HFFc6 (cell line): ENCODE data around the gene PTPRC. TPM values are rescaled to one million over a fixed set of nuclear protein-coding genes. Genes with fewer than 3 reads are reported as not detected.

ENCODE experiments used
- DNase-seq: peaks from one replicate; pipeline ENCODE4 v3.0.0-alpha.2; 2018
- H3K27ac Mint-ChIP-seq: 2 replicates; pipeline ENCODE4 v1.8.0; 2020; ENCODE audit warnings: mild to moderate bottlenecking, mixed read lengths
- H3K27me3 Mint-ChIP-seq: 2 replicates; pipeline ENCODE4 v1.8.0; 2021; ENCODE audit warnings: mild to moderate bottlenecking, moderate library complexity, mixed read lengths; ENCODE audit not compliant: insufficient read depth
- H3K36me3 Mint-ChIP-seq: 2 replicates; pipeline ENCODE4 v1.8.0; 2021; ENCODE audit warnings: low read depth, mixed read lengths
- H3K4me1 Mint-ChIP-seq: 2 replicates; pipeline ENCODE4 v1.8.0; 2020; ENCODE audit warnings: low read depth, mixed read lengths
- H3K4me3 Mint-ChIP-seq: 2 replicates; pipeline ENCODE4 v1.8.0; 2020; ENCODE audit warnings: mild to moderate bottlenecking, moderate library complexity, mixed read lengths
- H3K9me3 Mint-ChIP-seq: 2 replicates; pipeline ENCODE4 v1.8.0; 2020; ENCODE audit warnings: mild to moderate bottlenecking, mixed read lengths
- CTCF ChIP-seq: fragments of 200-600 bp; sonication (generic); IDR thresholded peaks from 2 replicates; pipeline ENCODE4 v1.5.0; 2021; ENCODE audit warnings: antibody characterized with exemption, mild to moderate bottlenecking
- total RNA-seq, 6 experiments: library from RNA; stranded (reverse); fragmentation: NEBNext Ultra II Directional; extraction: Animal tissue kit (Norgen Biotek cat#: 25700); gene quantifications; 2 replicates in 1 of 6; 3 replicates in 5 of 6; pipeline ENCODE4 v1.2.3, GENCODE V29; 2021

Gene PTPRC
- total RNA-seq, 6 experiments from 2014 or later, result 0.19 to 0.96 (median 0.79) TPM

- Mint-ChIP-seq H3K36me3 (peaks cover 14% of the 10 kb centered on the region), H3K4me1 (peaks cover 68% of the 10 kb centered on the region), H3K27me3 (no peaks in the 10 kb centered on the region), H3K27ac (no peak overlapping the region; the same call in 1 of the 2 replicates), H3K4me3 (no peak overlapping the region), H3K9me3 (no peaks in the 10 kb centered on the region)
- TF ChIP-seq CTCF, result no peak
- no peak for DNase-seq
Measured at GRCh38 chr1:198620951-198621824, 17.7 kb upstream of the PTPRC start.

DNA sequence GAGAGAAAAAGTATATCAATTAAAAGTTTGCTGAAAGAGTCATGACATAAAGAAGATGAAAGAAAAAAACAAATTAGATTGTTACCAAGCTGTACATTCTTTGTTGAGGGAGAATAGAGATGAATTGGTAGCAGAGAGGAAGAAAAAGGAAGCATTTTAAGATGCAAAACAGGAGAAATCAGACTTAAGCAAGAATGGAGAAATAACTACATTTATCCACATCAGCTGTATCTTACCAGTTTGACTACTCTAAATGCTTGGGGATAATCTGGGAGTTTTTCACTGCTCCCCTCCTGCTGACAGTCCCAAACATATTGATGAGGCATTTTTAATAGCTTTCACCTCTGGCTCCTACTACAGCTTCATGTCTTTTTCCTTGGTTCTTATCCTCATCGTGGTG is 16.8 kb upstream of the PTPRC start:
- no peaks in the 10 kb centered on the region for H3K9me3 Mint-ChIP-seq
- H3K4me1 Mint-ChIP-seq, result peaks cover 69% of the 10 kb centered on the region
- H3K4me3 Mint-ChIP-seq, result no peak overlapping the region
- H3K36me3 Mint-ChIP-seq, result peaks cover 22% of the 10 kb centered on the region
- no peak for DNase-seq
- no peak for TF ChIP-seq CTCF
- H3K27me3 Mint-ChIP-seq, result no peaks in the 10 kb centered on the region
- peak overlapping the region; percentile 3; the same call in 1 of the 2 replicates for H3K27ac Mint-ChIP-seq

DNA sequence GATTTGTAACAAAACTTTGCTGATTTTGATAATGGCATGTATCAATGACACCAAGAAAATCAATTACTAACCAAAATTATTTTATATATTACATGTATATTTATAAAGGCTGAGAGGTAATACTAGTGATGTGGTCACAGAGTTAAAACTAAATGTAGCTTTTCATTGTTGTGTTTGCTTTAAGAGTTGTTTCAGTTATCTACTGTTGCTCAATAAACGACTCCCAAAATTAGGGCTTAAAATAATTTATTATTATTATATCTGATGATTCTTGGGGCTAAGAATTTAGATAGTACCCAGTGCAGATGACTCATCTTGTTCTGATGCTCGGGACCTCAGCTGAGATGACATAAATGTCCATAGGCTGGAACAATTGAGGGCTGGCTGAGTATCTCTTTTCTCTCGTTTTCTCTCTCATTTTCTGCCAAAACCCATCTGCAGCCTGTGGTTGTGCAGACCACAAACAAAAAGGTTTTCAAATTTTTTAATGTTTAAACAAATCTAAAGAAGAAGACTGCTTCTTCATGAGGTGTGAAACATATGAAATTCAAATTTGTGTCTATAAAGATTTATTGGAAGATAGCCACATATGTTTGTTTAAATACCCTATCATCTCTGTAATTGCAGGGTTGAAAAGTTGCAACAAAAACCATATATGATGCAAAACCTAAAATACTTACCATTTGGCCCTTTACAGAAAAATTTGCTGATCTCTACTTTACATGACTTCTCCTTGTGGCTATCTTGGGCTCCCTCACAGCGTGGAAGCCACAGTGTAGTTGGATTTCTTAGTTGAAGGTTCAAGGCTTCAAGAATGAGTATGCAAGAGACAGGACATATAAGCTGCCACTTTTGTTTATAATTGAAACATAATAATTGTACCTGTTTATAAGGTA is 14.8 kb upstream of the PTPRC start:
- no peak overlapping the region for H3K4me3 Mint-ChIP-seq
- no peaks in the 10 kb centered on the region for H3K27me3 Mint-ChIP-seq
- H3K9me3 Mint-ChIP-seq, result no peaks in the 10 kb centered on the region
- peaks cover 68% of the 10 kb centered on the region for H3K4me1 Mint-ChIP-seq
- H3K27ac Mint-ChIP-seq, result peak overlapping the region; percentile 48
- peak; percentile 78 for DNase-seq
- TF ChIP-seq CTCF, result no peak
- peaks cover 28% of the 10 kb centered on the region for H3K36me3 Mint-ChIP-seq

- no peak for TF ChIP-seq CTCF
- H3K27ac Mint-ChIP-seq, result peak overlapping the region; percentile 22
- no peaks in the 10 kb centered on the region for H3K9me3 Mint-ChIP-seq
- H3K36me3 Mint-ChIP-seq, result peaks cover 26% of the 10 kb centered on the region
- DNase-seq, result no peak
- H3K4me1 Mint-ChIP-seq, result peaks cover 72% of the 10 kb centered on the region
- H3K27me3 Mint-ChIP-seq, result no peaks in the 10 kb centered on the region; the same call in 1 of the 2 replicates
- H3K4me3 Mint-ChIP-seq, result no peak overlapping the region
Measured at GRCh38 chr1:198624648-198624980, 14.2 kb upstream of the PTPRC start.

GRCh38 chr1:198627436-198628066 is 11.3 kb upstream of the PTPRC start:
- peaks cover 17% of the 10 kb centered on the region for H3K36me3 Mint-ChIP-seq
- peak overlapping the region; percentile 74 for H3K27ac Mint-ChIP-seq
- no peak for DNase-seq
- no peaks in the 10 kb centered on the region for H3K9me3 Mint-ChIP-seq
- no peak overlapping the region for H3K4me3 Mint-ChIP-seq
- TF ChIP-seq CTCF, result no peak
- H3K27me3 Mint-ChIP-seq, result no peaks in the 10 kb centered on the region; the same call in 1 of the 2 replicates
- peaks cover 70% of the 10 kb centered on the region for H3K4me1 Mint-ChIP-seq
